Tibial nerve (tissue), 4 donors: ENCODE results near the gene ZNF813. TPM values are rescaled to one million over a fixed set of nuclear protein-coding genes. Genes with fewer than 3 reads are reported as not detected.

Experiments
- DNase-seq, 2 donors: peaks; one replicate each; pipeline ENCODE4 v3.0.0-alpha.2; 2019; ENCODE audit warnings: low spot score in 2 of 2
- H3K27ac ChIP-seq, 4 donors: fragments of 200-600 bp; sonication (generic) in 3 of 4; one replicate each; pipeline ENCODE4 v1.5.1; 2017 to 2019; ENCODE audit warnings: mild to moderate bottlenecking in 1 of 4
- H3K27me3 ChIP-seq, 2 donors: fragments of 200-600 bp; sonication (generic) in 1 of 2; one replicate each; pipeline versions ENCODE4 v1.5.1 to v1.6.0; 2017 to 2019
- H3K36me3 ChIP-seq, 3 donors: fragments of 200-600 bp; sonication (generic); one replicate each; pipeline ENCODE4 v1.5.1; 2018 to 2019
- H3K4me1 ChIP-seq, 4 donors: fragments of 200-600 bp; sonication (generic) in 3 of 4; one replicate each; pipeline ENCODE4 v1.5.1; 2017 to 2019
- H3K4me3 ChIP-seq, 4 donors: fragments of 200-600 bp; sonication (generic) in 3 of 4; one replicate each; pipeline ENCODE4 v1.5.1; 2017 to 2019; ENCODE audit warnings: mild to moderate bottlenecking in 1 of 4, moderate library complexity in 1 of 4
- H3K9me3 ChIP-seq, 4 donors: fragments of 200-600 bp; sonication (generic) in 3 of 4; one replicate each; pipeline ENCODE4 v1.5.1; 2017 to 2019
- EP300 ChIP-seq, 2 donors: sonication (generic); formaldehyde crosslinking; IDR thresholded peaks; one replicate each; pipeline ENCODE4 v1.6.1; 2017; ENCODE audit warnings: antibody characterized with exemption in 2 of 2, mild to moderate bottlenecking in 1 of 2
- POLR2A ChIP-seq, 2 donors: fragments of 450-650 bp; IDR thresholded peaks; one replicate each; pipeline ENCODE4 v1.6.1; 2017; ENCODE audit warnings: antibody characterized with exemption in 2 of 2, mild to moderate bottlenecking in 2 of 2, moderate library complexity in 2 of 2
- WGBS, 2 donors: methylation state at CpG; one replicate each; pipeline ENCODE4 v1.1.5; 2018; 5-methylcytosine and 5-hydroxymethylcytosine counted together
- total RNA-seq, 4 donors: library from RNA; depleted of rRNA; stranded (reverse); fragments of >200 nt; gene quantifications; one replicate each; pipeline ENCODE4 v1.1.0, GENCODE V29; 2016
- TF ChIP-seq, protein P1 (sequence below), 5 experiments: fragments of 200-600 bp in 3 of 5; fragments of 450-650 bp in 2 of 5; sonication (generic) in 3 of 5; IDR thresholded peaks; one replicate each; pipeline ENCODE4 v1.5.1; 2016 to 2019; ENCODE audit warnings: antibody characterized with exemption in 5 of 5, mild to moderate bottlenecking in 3 of 5, moderate library complexity in 2 of 5

ZNF813 gene
- total RNA-seq, 4 donors from 2014 or later = 2.5 to 4.9 (median 3.8) TPM

DNA sequence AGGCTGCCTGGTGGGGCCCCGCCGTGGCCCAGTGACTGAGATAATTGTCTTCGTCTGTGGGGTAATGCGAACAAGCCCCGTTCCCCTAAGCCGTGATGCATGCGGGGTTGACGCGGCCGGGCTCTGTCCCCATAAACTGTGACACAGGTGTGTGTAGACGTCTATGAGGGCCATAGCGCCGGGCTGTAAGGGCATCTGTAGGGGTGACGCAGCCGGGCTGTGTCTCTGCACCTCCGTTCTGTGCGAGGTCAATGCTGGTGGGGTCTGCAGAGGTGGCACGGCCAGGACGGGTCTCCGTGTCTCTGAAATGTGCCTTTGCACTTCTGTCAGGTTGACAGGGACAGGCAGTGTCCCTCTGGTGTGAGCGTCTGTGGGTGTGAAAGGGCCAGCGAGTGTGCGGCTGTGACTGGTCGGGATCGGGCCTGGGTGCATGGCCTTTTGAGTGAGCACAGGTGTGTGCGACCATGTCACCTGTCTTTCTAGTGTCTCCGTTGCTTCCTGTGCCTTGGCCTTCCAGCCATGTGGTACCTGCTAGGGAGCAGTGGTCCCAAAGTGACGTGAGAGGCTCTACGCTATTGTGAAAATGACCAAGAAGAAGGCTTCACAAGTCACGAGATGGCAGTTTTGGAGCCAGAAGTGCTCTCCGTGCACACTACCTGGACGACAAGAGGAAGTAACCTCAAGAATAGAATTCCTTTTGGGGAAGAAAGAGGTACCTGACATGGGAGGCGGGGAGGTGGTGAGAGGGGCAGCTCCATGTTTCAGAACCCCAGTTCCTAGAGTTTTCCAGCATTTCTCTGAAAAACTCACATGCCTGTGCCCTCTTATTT is 54.1 kb downstream of the ZNF813 start:
- Histone ChIP-seq H3K9me3 (peaks cover 0 to 23% (median 4%) of the 10 kb centered on the region in 4 donors), H3K27me3 (no peaks in the 10 kb centered on the region), H3K4me3 (peak overlapping the region; percentile 36 to 65 (median 62)), H3K4me1 (peaks cover 0 to 16% (median 7%) of the 10 kb centered on the region in 4 donors), H3K36me3 (peaks cover 0 to 6% (median 0%) of the 10 kb centered on the region in 3 donors), H3K27ac (peak overlapping the region in 2 of 4 donors; percentile 82 to 91)
- TF ChIP-seq EP300 (IDR thresholded peaks at IDR 0.05) (no peak), POLR2A (IDR thresholded peaks at IDR 0.05) (no peak)
- TF ChIP-seq, protein P1, sequence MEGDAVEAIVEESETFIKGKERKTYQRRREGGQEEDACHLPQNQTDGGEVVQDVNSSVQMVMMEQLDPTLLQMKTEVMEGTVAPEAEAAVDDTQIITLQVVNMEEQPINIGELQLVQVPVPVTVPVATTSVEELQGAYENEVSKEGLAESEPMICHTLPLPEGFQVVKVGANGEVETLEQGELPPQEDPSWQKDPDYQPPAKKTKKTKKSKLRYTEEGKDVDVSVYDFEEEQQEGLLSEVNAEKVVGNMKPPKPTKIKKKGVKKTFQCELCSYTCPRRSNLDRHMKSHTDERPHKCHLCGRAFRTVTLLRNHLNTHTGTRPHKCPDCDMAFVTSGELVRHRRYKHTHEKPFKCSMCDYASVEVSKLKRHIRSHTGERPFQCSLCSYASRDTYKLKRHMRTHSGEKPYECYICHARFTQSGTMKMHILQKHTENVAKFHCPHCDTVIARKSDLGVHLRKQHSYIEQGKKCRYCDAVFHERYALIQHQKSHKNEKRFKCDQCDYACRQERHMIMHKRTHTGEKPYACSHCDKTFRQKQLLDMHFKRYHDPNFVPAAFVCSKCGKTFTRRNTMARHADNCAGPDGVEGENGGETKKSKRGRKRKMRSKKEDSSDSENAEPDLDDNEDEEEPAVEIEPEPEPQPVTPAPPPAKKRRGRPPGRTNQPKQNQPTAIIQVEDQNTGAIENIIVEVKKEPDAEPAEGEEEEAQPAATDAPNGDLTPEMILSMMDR (IDR thresholded peaks at IDR 0.05) = no peak
- DNase-seq = no peak
- WGBS, 2 donors = 21 to 30% methylated on average over 21 to 29 of the region's 33 CpGs

- TF ChIP-seq, protein P1 (IDR thresholded peaks at IDR 0.05) = no peak
- TF ChIP-seq EP300 (IDR thresholded peaks at IDR 0.05) = no peak
- no peak for TF ChIP-seq POLR2A (IDR thresholded peaks at IDR 0.05)
- 97 to 100% methylated on average over 2 of the region's 2 CpGs for WGBS, 2 donors
- no peaks in the 10 kb centered on the region for H3K27me3 ChIP-seq
- peaks cover 0 to 11% (median 0%) of the 10 kb centered on the region in 3 donors for H3K36me3 ChIP-seq
- H3K27ac ChIP-seq = no peak overlapping the region
- H3K4me3 ChIP-seq = no peak overlapping the region
- H3K4me1 ChIP-seq = peaks cover 0 to 11% (median 7%) of the 10 kb centered on the region in 4 donors
- DNase-seq = no peak
- peaks cover 0 to 18% (median 4%) of the 10 kb centered on the region in 4 donors for H3K9me3 ChIP-seq
These were observed 58.4 kb downstream of the ZNF813 start for GRCh38 chr19:53525922-53526321.

DNA sequence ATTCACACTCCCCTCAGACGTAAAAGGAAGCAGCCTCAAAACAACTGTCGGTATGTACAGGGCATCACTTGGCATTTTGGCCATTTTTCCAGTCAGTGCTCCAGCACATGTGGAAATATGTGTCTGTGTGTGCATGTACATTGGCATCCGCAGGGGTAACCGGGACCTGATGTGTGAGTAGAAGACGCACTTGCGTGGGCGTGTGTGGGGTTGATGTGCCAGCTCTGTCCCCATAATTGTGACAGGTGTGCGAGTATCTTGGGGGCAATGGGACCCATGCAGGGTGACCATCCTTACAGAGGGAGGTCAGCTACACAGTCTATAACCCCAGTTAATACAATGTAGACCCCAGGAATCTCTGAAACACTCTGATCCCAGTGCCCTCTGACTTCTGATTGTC is 63.1 kb downstream of the ZNF813 start:
- no peak overlapping the region for H3K4me3 ChIP-seq
- WGBS, 2 donors = 97% methylated on average over 8 of the region's 8 CpGs
- no peak for DNase-seq
- no peaks in the 10 kb centered on the region for H3K27me3 ChIP-seq
- H3K4me1 ChIP-seq = no peaks in the 10 kb centered on the region
- TF ChIP-seq, protein P1 (IDR thresholded peaks at IDR 0.05) = no peak
- TF ChIP-seq EP300 (IDR thresholded peaks at IDR 0.05) (no peak), POLR2A (IDR thresholded peaks at IDR 0.05) (no peak)
- H3K9me3 ChIP-seq = peaks cover 0 to 12% (median 3%) of the 10 kb centered on the region in 4 donors
- H3K27ac ChIP-seq = no peak overlapping the region
- peaks cover 0 to 11% (median 0%) of the 10 kb centered on the region in 3 donors for H3K36me3 ChIP-seq

DNA sequence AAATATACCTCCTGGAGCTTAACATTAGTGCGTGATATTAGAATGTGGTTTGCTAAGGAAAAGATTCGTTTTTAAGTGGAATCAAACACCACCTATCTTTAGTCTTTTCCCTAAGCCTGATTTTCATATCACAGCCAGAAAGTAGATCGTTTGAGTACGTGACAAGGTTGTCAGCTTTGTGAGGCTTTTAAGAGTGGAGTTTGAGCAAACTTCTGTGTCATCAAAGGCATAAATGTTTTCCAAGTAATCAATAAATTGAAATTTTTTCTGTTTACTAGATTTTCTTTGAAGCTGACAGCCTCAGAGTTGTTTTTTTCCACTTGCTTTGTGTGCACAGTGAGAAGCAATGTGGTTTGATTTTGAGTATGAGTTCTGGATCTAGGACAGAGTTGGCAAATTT is 63.9 kb downstream of the ZNF813 start:
- Histone ChIP-seq H3K36me3 (peaks cover 0 to 6% (median 0%) of the 10 kb centered on the region in 3 donors), H3K27me3 (no peaks in the 10 kb centered on the region), H3K27ac (no peak overlapping the region), H3K9me3 (peaks cover 0 to 4% (median 0%) of the 10 kb centered on the region in 4 donors), H3K4me3 (no peak overlapping the region), H3K4me1 (no peaks in the 10 kb centered on the region)
- no peak for TF ChIP-seq POLR2A (IDR thresholded peaks at IDR 0.05)
- no peak for TF ChIP-seq EP300 (IDR thresholded peaks at IDR 0.05)
- TF ChIP-seq, protein P1 (IDR thresholded peaks at IDR 0.05) = no peak
- 87 to 92% methylated on average over 4 of the region's 4 CpGs for WGBS, 2 donors
- DNase-seq = no peak

- TF ChIP-seq, protein P1 (IDR thresholded peaks at IDR 0.05) = no peak
- TF ChIP-seq POLR2A (IDR thresholded peaks at IDR 0.05) (no peak), EP300 (IDR thresholded peaks at IDR 0.05) (no peak)
- H3K36me3 ChIP-seq = peaks cover 0 to 6% (median 0%) of the 10 kb centered on the region in 3 donors
- H3K27ac ChIP-seq = no peak overlapping the region
- no peaks in the 10 kb centered on the region for H3K9me3 ChIP-seq
- H3K4me1 ChIP-seq = no peaks in the 10 kb centered on the region
- no peaks in the 10 kb centered on the region for H3K27me3 ChIP-seq
- 100% methylated on average over 1 of the region's 1 CpG for WGBS, 2 donors
- H3K4me3 ChIP-seq = no peak overlapping the region
- DNase-seq = no peak
These were observed 64.8 kb downstream of the ZNF813 start for GRCh38 chr19:53532362-53532761.
